Lung (tissue), 12 donors: ENCODE results near the gene HTR3E. TPM values are rescaled to one million over a fixed set of nuclear protein-coding genes. Genes with fewer than 3 reads are reported as not detected.
"Not testable (repeated sequence)": the region's sequence is repeated elsewhere in the genome, so short reads cannot be mapped to it uniquely, and the experiment has no call there.

Source experiments
- ATAC-seq: fragments of 200-7000 bp; cut with Tn5 transposase; one replicate; pipeline ENCODE4 v1.9.1; 2020; ENCODE audit warnings: moderate number of reproducible peaks; ENCODE audit not compliant: insufficient read depth, low FRiP score
- DNase-seq, 3 donors: peaks; one replicate each; pipeline ENCODE4 v3.0.0-alpha.2; 2013 to 2017
- H3K27ac ChIP-seq, 2 donors: one replicate each; pipeline ENCODE4 v1.5.1; 2013; ENCODE audit warnings: mild to moderate bottlenecking in 2 of 2, moderate library complexity in 2 of 2, control low read depth in 1 of 2, inconsistent platforms in 1 of 2, low read depth in 1 of 2, low read length in 1 of 2
- H3K27me3 ChIP-seq, 3 donors: one replicate each; pipeline ENCODE4 v1.5.1; 2013; ENCODE audit warnings: low read length in 2 of 3; ENCODE audit not compliant: control insufficient read depth in 3 of 3, insufficient read depth in 3 of 3
- H3K36me3 ChIP-seq, 4 donors: one replicate each; pipeline ENCODE4 v1.5.1; 2013; ENCODE audit warnings: low read length in 4 of 4, mild to moderate bottlenecking in 1 of 4, moderate library complexity in 1 of 4; ENCODE audit not compliant: control insufficient read depth in 4 of 4, insufficient read depth in 4 of 4
- H3K4me1 ChIP-seq, 5 donors: one replicate each; pipeline ENCODE4 v1.5.1; 2013; ENCODE audit warnings: low read length in 5 of 5, mild to moderate bottlenecking in 2 of 5, moderate library complexity in 1 of 5; ENCODE audit not compliant: control insufficient read depth in 5 of 5, insufficient read depth in 5 of 5
- H3K4me3 ChIP-seq: one replicate; pipeline ENCODE4 v1.5.1; 2013; ENCODE audit warnings: mild to moderate bottlenecking, control low read depth, moderate library complexity
- H3K9ac ChIP-seq, 2 donors: one replicate each; pipeline ENCODE4 v1.5.1; 2013; ENCODE audit warnings: low read length in 2 of 2, control low read depth in 1 of 2; ENCODE audit not compliant: insufficient read depth in 1 of 2
- H3K9me3 ChIP-seq, 4 donors: one replicate each; pipeline ENCODE4 v1.5.1; 2013; ENCODE audit warnings: low read length in 3 of 4, mild to moderate bottlenecking in 1 of 4, moderate library complexity in 1 of 4; ENCODE audit not compliant: control insufficient read depth in 4 of 4, insufficient read depth in 3 of 4
- WGBS, 2 donors: extraction: QIAGEN DNeasy Blood & Tissue Kit; methylation state at CpG; one replicate each; pipeline ENCODE4 v1.1.7; 2013; 5-methylcytosine and 5-hydroxymethylcytosine counted together
- polyA plus RNA-seq, 2 donors: library from polyadenylated mRNA; stranded (reverse); fragments of 200-250 nt; gene quantifications; one replicate each; pipeline ENCODE4 v1.2.1, GENCODE V29; 2013
- total RNA-seq, 2 donors: library from RNA; depleted of rRNA in 1 of 2; stranded (reverse); fragments of >200 nt in 1 of 2; gene quantifications; one replicate each; pipeline ENCODE4 v1.2.1, GENCODE V29; 2014 to 2021
- TF ChIP-seq, protein P1 (sequence below): IDR thresholded peaks from 2 replicates; pipeline ENCODE4 v1.5.1; 2012; ENCODE audit warnings: mild to moderate bottlenecking; ENCODE audit errors: control extremely low read depth, extremely low read depth
- donor health status: control.
- donor health status: control.
- donor health status: Bipolar disorder and iron deficiency.
- donor health status: healthy.
- donor health status: DM: yes; HTN: yes; CAD: no.

HTR3E gene
- total and polyA plus RNA-seq, 4 donors: not detected

DNA sequence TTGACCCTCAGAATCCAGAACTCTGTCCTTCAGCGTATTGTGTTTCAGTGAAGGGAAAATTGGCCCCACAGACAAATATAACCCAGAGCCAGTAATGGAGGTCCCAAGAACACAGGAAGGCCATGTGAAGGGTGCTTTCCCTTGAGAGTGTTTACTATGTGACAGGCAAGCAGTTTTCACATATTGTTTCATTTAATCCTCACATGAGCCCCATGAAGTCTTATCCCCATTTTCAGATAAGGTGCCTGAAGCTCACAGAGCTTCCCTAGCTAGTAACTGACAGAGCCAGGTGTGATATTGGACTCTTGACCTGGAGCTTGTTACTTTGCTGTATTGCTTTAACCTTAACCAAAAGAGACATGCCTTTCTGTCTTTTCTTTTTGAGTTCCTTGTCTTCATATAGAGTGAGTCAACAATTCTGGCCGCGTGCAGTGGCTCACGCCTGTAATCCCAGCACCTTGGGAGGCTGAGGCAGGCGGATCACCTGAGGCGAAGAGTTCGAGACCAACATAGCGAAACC lies 48.9 kb downstream of the HTR3E start:
- 85 to 91% methylated on average over 8 of the region's 8 CpGs for WGBS, 2 donors
- H3K36me3 ChIP-seq: peaks cover 29 to 46% (median 39%) of the 10 kb centered on the region in 4 donors
- ATAC-seq: no peak
- no peaks in the 10 kb centered on the region for H3K27me3 ChIP-seq
- H3K4me1 ChIP-seq: no peaks in the 10 kb centered on the region
- H3K4me3 ChIP-seq: no peak overlapping the region
- H3K9ac ChIP-seq: no peak overlapping the region
- TF ChIP-seq, protein P1, sequence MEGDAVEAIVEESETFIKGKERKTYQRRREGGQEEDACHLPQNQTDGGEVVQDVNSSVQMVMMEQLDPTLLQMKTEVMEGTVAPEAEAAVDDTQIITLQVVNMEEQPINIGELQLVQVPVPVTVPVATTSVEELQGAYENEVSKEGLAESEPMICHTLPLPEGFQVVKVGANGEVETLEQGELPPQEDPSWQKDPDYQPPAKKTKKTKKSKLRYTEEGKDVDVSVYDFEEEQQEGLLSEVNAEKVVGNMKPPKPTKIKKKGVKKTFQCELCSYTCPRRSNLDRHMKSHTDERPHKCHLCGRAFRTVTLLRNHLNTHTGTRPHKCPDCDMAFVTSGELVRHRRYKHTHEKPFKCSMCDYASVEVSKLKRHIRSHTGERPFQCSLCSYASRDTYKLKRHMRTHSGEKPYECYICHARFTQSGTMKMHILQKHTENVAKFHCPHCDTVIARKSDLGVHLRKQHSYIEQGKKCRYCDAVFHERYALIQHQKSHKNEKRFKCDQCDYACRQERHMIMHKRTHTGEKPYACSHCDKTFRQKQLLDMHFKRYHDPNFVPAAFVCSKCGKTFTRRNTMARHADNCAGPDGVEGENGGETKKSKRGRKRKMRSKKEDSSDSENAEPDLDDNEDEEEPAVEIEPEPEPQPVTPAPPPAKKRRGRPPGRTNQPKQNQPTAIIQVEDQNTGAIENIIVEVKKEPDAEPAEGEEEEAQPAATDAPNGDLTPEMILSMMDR: no peak
- no peak for DNase-seq
- no peak overlapping the region for H3K27ac ChIP-seq
- H3K9me3 ChIP-seq: no peaks in the 10 kb centered on the region

DNA sequence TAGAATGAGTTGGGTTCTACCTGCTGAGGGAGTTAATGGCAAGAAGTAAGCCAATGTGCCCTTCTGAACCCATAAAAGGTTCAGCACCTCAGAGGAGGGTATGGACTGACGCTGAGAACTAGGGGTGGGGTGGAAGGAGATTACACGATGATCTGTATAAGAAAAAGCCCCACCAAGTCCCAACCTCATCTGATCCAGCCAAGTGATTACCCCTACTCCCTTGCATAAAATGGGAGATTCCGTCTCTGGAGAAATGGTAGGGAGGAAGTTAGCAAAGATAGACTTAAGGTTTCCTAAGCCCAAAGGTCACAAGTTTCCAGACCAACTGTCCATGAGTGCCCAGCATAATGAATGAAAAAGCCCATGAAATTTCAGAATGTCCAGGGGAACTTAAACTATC lies 51.2 kb downstream of the HTR3E start:
- no peak overlapping the region for H3K27ac ChIP-seq
- no peaks in the 10 kb centered on the region for H3K27me3 ChIP-seq
- no peaks in the 10 kb centered on the region for H3K4me1 ChIP-seq
- H3K36me3 ChIP-seq: peaks cover 13 to 26% (median 22%) of the 10 kb centered on the region in 4 donors
- ATAC-seq (no peak), DNase-seq (no peak)
- no peak overlapping the region for H3K9ac ChIP-seq
- 80 to 83% methylated on average over 3 of the region's 3 CpGs for WGBS, 2 donors
- H3K9me3 ChIP-seq: no peaks in the 10 kb centered on the region
- TF ChIP-seq, protein P1: no peak
- no peak overlapping the region for H3K4me3 ChIP-seq

DNA sequence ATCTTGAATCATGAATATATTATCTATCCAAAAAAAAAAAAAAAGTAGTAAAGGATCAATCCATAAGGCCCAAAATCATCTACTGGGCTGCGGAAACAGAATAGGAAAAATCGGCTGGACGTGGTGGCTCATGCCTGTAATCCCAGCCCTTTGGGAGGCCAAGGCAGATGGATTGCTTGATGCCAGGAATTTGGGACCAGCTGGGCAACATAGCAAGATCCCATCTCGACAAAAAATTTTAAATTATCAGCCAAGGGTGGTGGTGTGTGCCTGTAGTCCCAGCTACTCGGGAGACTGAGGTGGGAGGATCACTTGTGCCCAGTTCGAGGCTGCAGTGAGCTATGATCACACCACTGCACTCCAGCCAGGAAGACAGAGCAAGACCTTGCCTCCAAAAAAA lies 52.3 kb downstream of the HTR3E start:
- no peak overlapping the region for H3K9ac ChIP-seq
- no peak overlapping the region for H3K27ac ChIP-seq
- WGBS, 2 donors: 94 to 96% methylated on average over 6 of the region's 6 CpGs
- ATAC-seq (no peak), DNase-seq (no peak)
- H3K36me3 ChIP-seq: peaks cover 7 to 17% (median 12%) of the 10 kb centered on the region in 4 donors
- TF ChIP-seq, protein P1: no peak
- no peak overlapping the region for H3K4me3 ChIP-seq
- no peaks in the 10 kb centered on the region for H3K9me3 ChIP-seq
- H3K4me1 ChIP-seq: peaks cover 0 to 4% (median 0%) of the 10 kb centered on the region in 5 donors
- H3K27me3 ChIP-seq: no peaks in the 10 kb centered on the region

DNA sequence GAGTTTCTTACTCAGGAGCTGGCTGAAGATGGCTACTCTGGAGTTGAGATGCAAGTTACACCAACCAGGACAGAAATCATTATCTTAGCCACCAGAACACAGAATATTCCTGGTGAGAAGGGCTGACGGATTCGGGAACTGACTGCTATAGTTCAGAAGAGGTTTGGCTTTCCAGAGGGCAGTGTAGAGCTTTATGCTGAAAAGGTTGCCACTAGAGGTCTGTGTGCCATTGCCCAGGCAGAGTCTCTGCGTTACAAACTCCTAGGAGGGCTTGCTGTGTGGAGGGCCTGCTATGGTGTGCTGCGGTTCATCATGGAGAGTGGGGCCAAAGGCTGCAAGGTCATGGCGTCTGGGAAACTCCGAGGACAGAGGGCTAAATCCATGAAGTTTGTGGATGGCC lies 52.9 kb downstream of the HTR3E start:
- not testable (repeated sequence) for H3K9ac ChIP-seq, DNase-seq, H3K4me3 ChIP-seq, H3K27me3 ChIP-seq, H3K9me3 ChIP-seq, ATAC-seq, H3K27ac ChIP-seq, H3K4me1 ChIP-seq
- 80 to 81% methylated on average over 6 of the region's 6 CpGs for WGBS, 2 donors
- H3K36me3 ChIP-seq: peaks cover 3 to 11% (median 6%) of the 10 kb centered on the region in 4 donors
